HEK293 (cell line): ENCODE results near the gene JAZF1.

ENCODE experiments used
- CTCF ChIA-PET: fragments of 350-600 bp; formaldehyde crosslinking; extraction: SDS; loops from one replicate; lab custom pipeline; 2021; ENCODE audit warnings: antibody characterized with exemption; lab: Yijun Ruan, JAX
- POLR2A ChIA-PET: fragments of 300-600 bp; formaldehyde crosslinking; extraction: SDS; loops from one replicate; lab custom pipeline; 2020; ENCODE audit warnings: antibody characterized with exemption, inconsistent platforms; lab: Yijun Ruan, JAX
- H3K27ac ChIP-seq: fragments of 200-500 bp; sonication (Bioruptor generic); 2 replicates; pipeline ENCODE4 v1.5.1; 2014; ENCODE audit warnings: low read depth, low read length, control low read depth, inconsistent platforms; ENCODE audit errors: extremely low read depth
- H3K36me3 ChIP-seq, 2 experiments: fragments of 200-500 bp in 1 of 2; sonication (Bioruptor generic) in 1 of 2; 1 replicate in 1 of 2; 2 replicates in 1 of 2; pipeline ENCODE4 v1.5.1; 2014 to 2017; ENCODE audit warnings: inconsistent platforms in 2 of 2, low read length in 2 of 2; ENCODE audit not compliant: control insufficient read depth in 2 of 2, insufficient read depth in 1 of 2
- H3K4me1 ChIP-seq: fragments of 200-500 bp; sonication (Bioruptor generic); 2 replicates; pipeline ENCODE4 v1.5.1; 2014; ENCODE audit warnings: mild to moderate bottlenecking, low read length, inconsistent platforms; ENCODE audit not compliant: control insufficient read depth, insufficient read depth
- H3K4me3 ChIP-seq: 2 replicates; pipeline ENCODE4 v1.5.1; 2011; ENCODE audit warnings: low read depth, mild to moderate bottlenecking, control low read depth, low read length, moderate library complexity
- H3K9me3 ChIP-seq: fragments of 200-500 bp; sonication (Bioruptor generic); 2 replicates; pipeline ENCODE4 v1.5.1; 2014; ENCODE audit warnings: low read depth, low read length, inconsistent platforms; ENCODE audit not compliant: control insufficient read depth, insufficient read depth
- EGR2 ChIP-seq: fragments of 450-650 bp; formaldehyde crosslinking; IDR thresholded peaks from 2 replicates; pipeline ENCODE4 v1.5.1; 2016; ENCODE audit warnings: low read depth, missing biosample characterization, missing genetic modification characterization
- GLIS1 ChIP-seq: fragments of 450-650 bp; formaldehyde crosslinking; IDR thresholded peaks from 2 replicates; pipeline ENCODE4 v1.5.1; 2016; ENCODE audit warnings: missing biosample characterization, missing genetic modification characterization
- KLF1 ChIP-seq: fragments of 450-650 bp; formaldehyde crosslinking; IDR thresholded peaks from 2 replicates; pipeline ENCODE4 v1.5.1; 2016; ENCODE audit warnings: missing biosample characterization, missing genetic modification characterization
- KLF16 ChIP-seq: fragments of 450-650 bp; formaldehyde crosslinking; IDR thresholded peaks from 2 replicates; pipeline ENCODE4 v1.5.1; 2017; ENCODE audit warnings: missing biosample characterization, missing genetic modification characterization
- SP3 ChIP-seq: fragments of 450-650 bp; formaldehyde crosslinking; IDR thresholded peaks from 2 replicates; pipeline ENCODE4 v1.5.1; 2016; ENCODE audit warnings: missing biosample characterization, missing genetic modification characterization
- YY1 ChIP-seq: fragments of 450-650 bp; formaldehyde crosslinking; IDR thresholded peaks from 2 replicates; pipeline ENCODE4 v1.5.1; 2018; ENCODE audit warnings: missing biosample characterization, missing genetic modification characterization
- ZFP41 ChIP-seq: fragments of 450-650 bp; formaldehyde crosslinking; IDR thresholded peaks from 2 replicates; pipeline ENCODE4 v1.5.1; 2016; ENCODE audit warnings: missing biosample characterization, missing genetic modification characterization, borderline replicate concordance
- ZNF2 ChIP-seq: fragments of 450-650 bp; formaldehyde crosslinking; IDR thresholded peaks from 2 replicates; pipeline ENCODE4 v1.5.1; 2016; ENCODE audit warnings: missing biosample characterization, missing genetic modification characterization
- ZNF202 ChIP-seq: fragments of 450-650 bp; formaldehyde crosslinking; IDR thresholded peaks from 2 replicates; pipeline ENCODE4 v1.5.1; 2016; ENCODE audit warnings: missing biosample characterization, missing genetic modification characterization, borderline replicate concordance
- ZNF239 ChIP-seq: fragments of 450-650 bp; formaldehyde crosslinking; IDR thresholded peaks from 2 replicates; pipeline ENCODE4 v1.5.1; 2016; ENCODE audit warnings: missing biosample characterization, missing genetic modification characterization
- ZNF404 ChIP-seq: fragments of 450-650 bp; formaldehyde crosslinking; IDR thresholded peaks from 2 replicates; pipeline ENCODE4 v1.5.1; 2017; ENCODE audit warnings: missing biosample characterization, missing genetic modification characterization
- ZNF426 ChIP-seq: fragments of 450-650 bp; formaldehyde crosslinking; IDR thresholded peaks from 2 replicates; pipeline ENCODE4 v1.5.1; 2017; ENCODE audit warnings: missing biosample characterization, missing genetic modification characterization, mild to moderate bottlenecking, inconsistent platforms, moderate library complexity
- ZNF501 ChIP-seq: fragments of 450-650 bp; formaldehyde crosslinking; IDR thresholded peaks from 2 replicates; pipeline ENCODE4 v1.5.1; 2016; ENCODE audit warnings: missing biosample characterization, missing genetic modification characterization
- ZNF549 ChIP-seq: fragments of 450-650 bp; IDR thresholded peaks from 2 replicates; pipeline ENCODE4 v1.5.1; 2018; ENCODE audit warnings: missing biosample characterization, missing genetic modification characterization, mild to moderate bottlenecking, inconsistent platforms, moderate library complexity
- ZNF623 ChIP-seq: fragments of 450-650 bp; formaldehyde crosslinking; IDR thresholded peaks from 2 replicates; pipeline ENCODE4 v1.5.1; 2016; ENCODE audit warnings: missing biosample characterization, missing genetic modification characterization
- ZNF660 ChIP-seq: fragments of 450-650 bp; IDR thresholded peaks from 2 replicates; pipeline ENCODE4 v1.5.1; 2018; ENCODE audit warnings: missing biosample characterization, mild to moderate bottlenecking, missing genetic modification characterization
- ZNF768 ChIP-seq: fragments of 450-650 bp; formaldehyde crosslinking; IDR thresholded peaks from 2 replicates; pipeline ENCODE4 v1.5.1; 2018; ENCODE audit warnings: missing biosample characterization, mild to moderate bottlenecking, missing genetic modification characterization
- TF ChIP-seq, protein P1 (sequence below): fragments of 450-650 bp; formaldehyde crosslinking; IDR thresholded peaks from 2 replicates; pipeline ENCODE4 v1.5.1; 2016; ENCODE audit warnings: missing biosample characterization, missing genetic modification characterization
- TF ChIP-seq, protein P2 (sequence below): fragments of 450-650 bp; formaldehyde crosslinking; IDR thresholded peaks from 2 replicates; pipeline ENCODE4 v1.5.1; 2016; ENCODE audit warnings: missing biosample characterization, missing genetic modification characterization
- TF ChIP-seq, protein P3 (sequence below): fragments of 450-650 bp; formaldehyde crosslinking; conservative IDR thresholded peaks from 2 replicates; pipeline ENCODE4 v1.5.1; 2016; ENCODE audit warnings: low read depth, missing biosample characterization, missing genetic modification characterization
- TF ChIP-seq, protein P4 (sequence below): fragments of 450-650 bp; formaldehyde crosslinking; IDR thresholded peaks from 2 replicates; pipeline ENCODE4 v1.5.1; 2016; ENCODE audit warnings: missing biosample characterization, missing genetic modification characterization
- TF ChIP-seq, protein P5 (sequence below): fragments of 450-650 bp; IDR thresholded peaks from 2 replicates; pipeline ENCODE4 v1.5.1; 2018; ENCODE audit warnings: missing biosample characterization, missing genetic modification characterization
- TF ChIP-seq, protein P6 (sequence below): fragments of 450-650 bp; formaldehyde crosslinking; IDR thresholded peaks from 2 replicates; pipeline ENCODE4 v1.5.1; 2016; ENCODE audit warnings: missing biosample characterization, missing genetic modification characterization

The JAZF1 gene

DNA sequence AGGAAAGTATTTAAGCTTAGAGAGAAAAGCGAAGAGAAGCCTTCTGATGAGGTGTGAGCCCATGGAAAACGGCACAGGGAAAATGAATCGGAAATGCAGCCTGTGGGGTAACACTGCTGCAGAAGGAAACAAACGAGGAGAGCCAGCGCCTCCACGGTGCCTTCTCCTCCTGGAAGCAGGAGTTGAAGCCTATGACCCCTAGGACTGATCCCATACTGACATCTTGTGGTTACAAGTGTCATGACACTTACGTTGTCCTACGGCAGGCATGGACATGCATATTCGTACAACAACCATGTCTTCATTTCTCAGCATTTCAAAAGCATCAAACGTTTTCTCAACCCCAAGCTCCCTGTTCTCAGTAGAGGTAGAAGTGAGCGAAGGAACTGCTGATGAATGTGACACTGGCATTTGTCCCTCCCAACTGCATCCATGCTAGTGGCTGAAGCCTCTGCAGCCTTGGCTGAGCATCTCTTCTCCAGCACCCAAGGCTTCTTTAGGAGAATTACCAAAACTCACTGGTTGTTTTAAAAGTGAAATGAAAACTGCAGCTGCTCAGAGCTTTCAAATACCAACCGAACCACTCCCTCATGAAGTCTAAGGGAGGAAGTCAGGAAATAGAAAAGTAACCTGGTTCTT, 160.2 kb downstream of the JAZF1 start (continued):
- TF ChIP-seq, protein P1, sequence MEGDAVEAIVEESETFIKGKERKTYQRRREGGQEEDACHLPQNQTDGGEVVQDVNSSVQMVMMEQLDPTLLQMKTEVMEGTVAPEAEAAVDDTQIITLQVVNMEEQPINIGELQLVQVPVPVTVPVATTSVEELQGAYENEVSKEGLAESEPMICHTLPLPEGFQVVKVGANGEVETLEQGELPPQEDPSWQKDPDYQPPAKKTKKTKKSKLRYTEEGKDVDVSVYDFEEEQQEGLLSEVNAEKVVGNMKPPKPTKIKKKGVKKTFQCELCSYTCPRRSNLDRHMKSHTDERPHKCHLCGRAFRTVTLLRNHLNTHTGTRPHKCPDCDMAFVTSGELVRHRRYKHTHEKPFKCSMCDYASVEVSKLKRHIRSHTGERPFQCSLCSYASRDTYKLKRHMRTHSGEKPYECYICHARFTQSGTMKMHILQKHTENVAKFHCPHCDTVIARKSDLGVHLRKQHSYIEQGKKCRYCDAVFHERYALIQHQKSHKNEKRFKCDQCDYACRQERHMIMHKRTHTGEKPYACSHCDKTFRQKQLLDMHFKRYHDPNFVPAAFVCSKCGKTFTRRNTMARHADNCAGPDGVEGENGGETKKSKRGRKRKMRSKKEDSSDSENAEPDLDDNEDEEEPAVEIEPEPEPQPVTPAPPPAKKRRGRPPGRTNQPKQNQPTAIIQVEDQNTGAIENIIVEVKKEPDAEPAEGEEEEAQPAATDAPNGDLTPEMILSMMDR (tag by site-specific recombination): peak; percentile 91
- TF ChIP-seq, protein P2, sequence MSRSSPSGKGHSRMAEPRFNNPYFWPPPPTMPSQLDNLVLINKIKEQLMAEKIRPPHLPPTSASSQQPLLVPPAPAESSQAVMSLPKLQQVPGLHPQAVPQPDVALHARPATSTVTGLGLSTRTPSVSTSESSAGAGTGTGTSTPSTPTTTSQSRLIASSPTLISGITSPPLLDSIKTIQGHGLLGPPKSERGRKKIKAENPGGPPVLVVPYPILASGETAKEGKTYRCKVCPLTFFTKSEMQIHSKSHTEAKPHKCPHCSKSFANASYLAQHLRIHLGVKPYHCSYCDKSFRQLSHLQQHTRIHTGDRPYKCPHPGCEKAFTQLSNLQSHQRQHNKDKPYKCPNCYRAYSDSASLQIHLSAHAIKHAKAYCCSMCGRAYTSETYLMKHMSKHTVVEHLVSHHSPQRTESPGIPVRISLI (tag by site-specific recombination): no peak
- TF ChIP-seq GLIS1 (tag by site-specific recombination): peak; percentile 44; the same call in 1 of the 2 replicates
- TF ChIP-seq ZNF623 (tag by site-specific recombination): no peak
- no peak for TF ChIP-seq ZNF426 (tag by site-specific recombination)
- no peak for TF ChIP-seq YY1 (tag by site-specific recombination)
- TF ChIP-seq KLF16 (tag by site-specific recombination): no peak
- TF ChIP-seq EGR2 (tag by site-specific recombination): no peak
- TF ChIP-seq SP3 (tag by site-specific recombination): no peak
- TF ChIP-seq ZNF2 (tag by site-specific recombination): peak; percentile 53; the same call in 1 of the 2 replicates
- TF ChIP-seq ZNF549 (tag by site-specific recombination): no peak
- no peak for TF ChIP-seq KLF1 (tag by site-specific recombination)
- no peak for TF ChIP-seq ZNF404 (tag by site-specific recombination)
- TF ChIP-seq, protein P3, sequence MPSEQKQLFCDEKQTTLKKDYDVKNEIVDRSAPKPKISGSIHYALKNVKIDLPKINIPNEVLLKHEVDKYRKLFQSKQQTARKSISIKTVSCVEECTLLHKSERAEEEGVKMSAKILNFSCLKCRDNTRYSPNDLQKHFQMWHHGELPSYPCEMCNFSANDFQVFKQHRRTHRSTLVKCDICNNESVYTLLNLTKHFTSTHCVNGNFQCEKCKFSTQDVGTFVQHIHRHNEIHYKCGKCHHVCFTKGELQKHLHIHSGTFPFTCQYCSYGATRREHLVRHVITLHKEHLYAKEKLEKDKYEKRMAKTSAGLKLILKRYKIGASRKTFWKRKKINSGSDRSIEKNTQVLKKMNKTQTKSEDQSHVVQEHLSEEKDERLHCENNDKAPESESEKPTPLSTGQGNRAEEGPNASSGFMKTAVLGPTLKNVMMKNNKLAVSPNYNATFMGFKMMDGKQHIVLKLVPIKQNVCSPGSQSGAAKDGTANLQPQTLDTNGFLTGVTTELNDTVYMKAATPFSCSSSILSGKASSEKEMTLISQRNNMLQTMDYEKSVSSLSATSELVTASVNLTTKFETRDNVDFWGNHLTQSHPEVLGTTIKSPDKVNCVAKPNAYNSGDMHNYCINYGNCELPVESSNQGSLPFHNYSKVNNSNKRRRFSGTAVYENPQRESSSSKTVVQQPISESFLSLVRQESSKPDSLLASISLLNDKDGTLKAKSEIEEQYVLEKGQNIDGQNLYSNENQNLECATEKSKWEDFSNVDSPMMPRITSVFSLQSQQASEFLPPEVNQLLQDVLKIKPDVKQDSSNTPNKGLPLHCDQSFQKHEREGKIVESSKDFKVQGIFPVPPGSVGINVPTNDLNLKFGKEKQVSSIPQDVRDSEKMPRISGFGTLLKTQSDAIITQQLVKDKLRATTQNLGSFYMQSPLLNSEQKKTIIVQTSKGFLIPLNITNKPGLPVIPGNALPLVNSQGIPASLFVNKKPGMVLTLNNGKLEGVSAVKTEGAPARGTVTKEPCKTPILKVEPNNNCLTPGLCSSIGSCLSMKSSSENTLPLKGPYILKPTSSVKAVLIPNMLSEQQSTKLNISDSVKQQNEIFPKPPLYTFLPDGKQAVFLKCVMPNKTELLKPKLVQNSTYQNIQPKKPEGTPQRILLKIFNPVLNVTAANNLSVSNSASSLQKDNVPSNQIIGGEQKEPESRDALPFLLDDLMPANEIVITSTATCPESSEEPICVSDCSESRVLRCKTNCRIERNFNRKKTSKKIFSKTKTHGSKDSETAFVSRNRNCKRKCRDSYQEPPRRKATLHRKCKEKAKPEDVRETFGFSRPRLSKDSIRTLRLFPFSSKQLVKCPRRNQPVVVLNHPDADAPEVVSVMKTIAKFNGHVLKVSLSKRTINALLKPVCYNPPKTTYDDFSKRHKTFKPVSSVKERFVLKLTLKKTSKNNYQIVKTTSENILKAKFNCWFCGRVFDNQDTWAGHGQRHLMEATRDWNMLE: no peak
- no peak for TF ChIP-seq ZNF501
- TF ChIP-seq, protein P4, sequence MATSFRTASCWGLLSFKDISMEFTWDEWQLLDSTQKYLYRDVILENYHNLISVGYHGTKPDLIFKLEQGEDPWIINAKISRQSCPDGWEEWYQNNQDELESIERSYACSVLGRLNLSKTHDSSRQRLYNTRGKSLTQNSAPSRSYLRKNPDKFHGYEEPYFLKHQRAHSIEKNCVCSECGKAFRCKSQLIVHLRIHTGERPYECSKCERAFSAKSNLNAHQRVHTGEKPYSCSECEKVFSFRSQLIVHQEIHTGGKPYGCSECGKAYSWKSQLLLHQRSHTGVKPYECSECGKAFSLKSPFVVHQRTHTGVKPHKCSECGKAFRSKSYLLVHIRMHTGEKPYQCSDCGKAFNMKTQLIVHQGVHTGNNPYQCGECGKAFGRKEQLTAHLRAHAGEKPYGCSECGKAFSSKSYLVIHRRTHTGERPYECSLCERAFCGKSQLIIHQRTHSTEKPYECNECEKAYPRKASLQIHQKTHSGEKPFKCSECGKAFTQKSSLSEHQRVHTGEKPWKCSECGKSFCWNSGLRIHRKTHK (tag by site-specific recombination): no peak

DNA sequence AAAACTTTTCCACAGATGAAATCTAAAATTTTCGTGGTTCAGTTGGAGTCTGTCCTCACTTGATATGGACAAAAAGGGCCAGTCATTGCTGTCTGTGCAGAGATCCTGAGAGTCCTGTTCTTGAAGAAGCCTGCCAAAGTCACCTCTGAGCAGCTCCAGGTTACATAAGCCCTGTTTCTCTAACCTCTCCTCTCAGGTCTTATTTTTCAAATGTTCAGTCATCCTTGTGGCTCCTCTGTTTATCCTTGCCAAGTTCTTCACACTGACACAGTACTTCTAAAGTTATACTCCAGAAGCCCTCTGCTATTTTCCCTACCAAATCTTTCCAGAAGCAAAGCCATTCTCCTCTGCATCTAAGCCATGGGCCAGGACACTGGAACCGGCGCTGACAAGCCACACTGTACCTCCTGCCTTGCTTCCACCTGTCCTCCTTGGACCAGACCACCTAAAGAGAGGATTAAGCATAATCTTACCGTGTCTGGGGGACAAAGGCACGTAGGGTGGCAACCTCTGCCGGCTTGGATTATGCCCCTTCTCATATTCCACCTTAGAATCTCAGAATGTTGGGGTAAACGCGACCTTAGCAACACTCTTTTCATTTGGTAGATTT, 161.6 kb downstream of the JAZF1 start:
- Histone ChIP-seq H3K4me3 (no peak overlapping the region), H3K36me3 (no peaks in the 10 kb centered on the region), H3K27ac (no peak overlapping the region), H3K9me3 (no peaks in the 10 kb centered on the region), H3K4me1 (peaks cover 5% of the 10 kb centered on the region; the same call in 1 of the 2 replicates)
- ChIA-PET CTCF (interaction anchor here (0.8 to 8.0 kb wide), 16 partner anchors 10 to 823 kb away, joined by 3 to 66 read pairs (median 10); no protein-coding TSS in a partner anchor), POLR2A (no interaction called here)
- TF ChIP-seq ZFP41 (tag by site-specific recombination) (no peak), ZNF768 (no peak), ZNF239 (tag by site-specific recombination) (no peak), ZNF660 (tag by site-specific recombination) (no peak), ZNF202 (tag by site-specific recombination) (no peak)
- TF ChIP-seq, protein P5, sequence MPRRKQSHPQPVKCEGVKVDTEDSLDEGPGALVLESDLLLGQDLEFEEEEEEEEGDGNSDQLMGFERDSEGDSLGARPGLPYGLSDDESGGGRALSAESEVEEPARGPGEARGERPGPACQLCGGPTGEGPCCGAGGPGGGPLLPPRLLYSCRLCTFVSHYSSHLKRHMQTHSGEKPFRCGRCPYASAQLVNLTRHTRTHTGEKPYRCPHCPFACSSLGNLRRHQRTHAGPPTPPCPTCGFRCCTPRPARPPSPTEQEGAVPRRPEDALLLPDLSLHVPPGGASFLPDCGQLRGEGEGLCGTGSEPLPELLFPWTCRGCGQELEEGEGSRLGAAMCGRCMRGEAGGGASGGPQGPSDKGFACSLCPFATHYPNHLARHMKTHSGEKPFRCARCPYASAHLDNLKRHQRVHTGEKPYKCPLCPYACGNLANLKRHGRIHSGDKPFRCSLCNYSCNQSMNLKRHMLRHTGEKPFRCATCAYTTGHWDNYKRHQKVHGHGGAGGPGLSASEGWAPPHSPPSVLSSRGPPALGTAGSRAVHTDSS (tag by site-specific recombination): no peak
- TF ChIP-seq, protein P6, sequence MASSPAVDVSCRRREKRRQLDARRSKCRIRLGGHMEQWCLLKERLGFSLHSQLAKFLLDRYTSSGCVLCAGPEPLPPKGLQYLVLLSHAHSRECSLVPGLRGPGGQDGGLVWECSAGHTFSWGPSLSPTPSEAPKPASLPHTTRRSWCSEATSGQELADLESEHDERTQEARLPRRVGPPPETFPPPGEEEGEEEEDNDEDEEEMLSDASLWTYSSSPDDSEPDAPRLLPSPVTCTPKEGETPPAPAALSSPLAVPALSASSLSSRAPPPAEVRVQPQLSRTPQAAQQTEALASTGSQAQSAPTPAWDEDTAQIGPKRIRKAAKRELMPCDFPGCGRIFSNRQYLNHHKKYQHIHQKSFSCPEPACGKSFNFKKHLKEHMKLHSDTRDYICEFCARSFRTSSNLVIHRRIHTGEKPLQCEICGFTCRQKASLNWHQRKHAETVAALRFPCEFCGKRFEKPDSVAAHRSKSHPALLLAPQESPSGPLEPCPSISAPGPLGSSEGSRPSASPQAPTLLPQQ: no peak
